ENCODE data around the gene AGAP1. TPM values are rescaled to one million over a fixed set of nuclear protein-coding genes. Genes with fewer than 3 reads are reported as not detected.

The AGAP1 gene
- total RNA-seq, 1 donor from 2014 or later: 20.4 TPM

- no peak for DNase-seq (ENCODE audit: low spot score)
- no peaks in the 10 kb centered on the region for H3K9me3 ChIP-seq (ENCODE audit: low read depth)
- Mint-ChIP-seq H3K9me3 (no peaks in the 10 kb centered on the region), H3K4me1 (peaks cover 49% of the 10 kb centered on the region), H3K4me3 (no peak overlapping the region), H3K27ac (no peak overlapping the region), H3K36me3 (peaks cover 2% of the 10 kb centered on the region), H3K27me3 (ENCODE audit: insufficient read depth, low read depth) (peaks cover 7% of the 10 kb centered on the region)
- H3K79me2 ChIP-seq (ENCODE audit: low read depth): no peaks in the 10 kb centered on the region
- no peak overlapping the region for H3K4me3 ChIP-seq
- peaks cover 32% of the 10 kb centered on the region for H4K20me1 ChIP-seq (ENCODE audit: low read depth)
- no peaks in the 10 kb centered on the region for H3F3A ChIP-seq (ENCODE audit: low read depth)
- TF ChIP-seq CTCF (IDR thresholded peaks at IDR 0.05) (no peak), EZH2 (IDR thresholded peaks at IDR 0.05) (no peak)
- no peaks in the 10 kb centered on the region for H3K27me3 ChIP-seq
- no peak overlapping the region for H3K4me2 ChIP-seq
- no peak overlapping the region for H3K27ac ChIP-seq
- H3K36me3 ChIP-seq: no peaks in the 10 kb centered on the region
- H3K4me1 ChIP-seq: peaks cover 10% of the 10 kb centered on the region
- no peak overlapping the region for H2AFZ ChIP-seq (replicated peaks)
- no peak overlapping the region for H3K9ac ChIP-seq
These were observed 610.1 kb downstream of the AGAP1 start for GRCh38 chr2:236103981-236104380.

GRCh38 chr2:236105955-236106607 lies 612.2 kb downstream of the AGAP1 start:
- H3K4me1 Mint-ChIP-seq: peaks cover 50% of the 10 kb centered on the region

GRCh38 chr2:236106761-236107160 lies 612.9 kb downstream of the AGAP1 start:
- Histone ChIP-seq H3K9ac (no peak overlapping the region), H3K79me2 (ENCODE audit: low read depth) (no peaks in the 10 kb centered on the region), H2AFZ (replicated peaks) (no peak overlapping the region), H3K27me3 (no peaks in the 10 kb centered on the region), H3K36me3 (no peaks in the 10 kb centered on the region), H3K27ac (no peak overlapping the region), H3F3A (ENCODE audit: low read depth) (no peaks in the 10 kb centered on the region), H3K4me3 (no peak overlapping the region), H4K20me1 (ENCODE audit: low read depth) (peaks cover 36% of the 10 kb centered on the region), H3K4me2 (no peak overlapping the region), H3K9me3 (ENCODE audit: low read depth) (no peaks in the 10 kb centered on the region), H3K4me1 (peaks cover 10% of the 10 kb centered on the region)
- no peak overlapping the region for H3K4me3 Mint-ChIP-seq
- H3K27me3 Mint-ChIP-seq (ENCODE audit: insufficient read depth, low read depth): peaks cover 7% of the 10 kb centered on the region
- H3K36me3 Mint-ChIP-seq: peaks cover 7% of the 10 kb centered on the region
- H3K9me3 Mint-ChIP-seq: no peaks in the 10 kb centered on the region
- no peak overlapping the region for H3K27ac Mint-ChIP-seq
- no peak for TF ChIP-seq CTCF (IDR thresholded peaks at IDR 0.05)
- TF ChIP-seq EZH2 (IDR thresholded peaks at IDR 0.05): no peak
- TF ChIP-seq EZH2phosphoT487 (IDR thresholded peaks at IDR 0.05): no peak
- no peak for DNase-seq (ENCODE audit: low spot score)
- H3K4me1 Mint-ChIP-seq: peaks cover 45% of the 10 kb centered on the region

More at GRCh38 chr2:236105955-236106607, 612.2 kb downstream of the AGAP1 start:
- H3K27me3 ChIP-seq: no peaks in the 10 kb centered on the region
- no peak overlapping the region for H2AFZ ChIP-seq (replicated peaks)
- no peaks in the 10 kb centered on the region for H3K36me3 ChIP-seq
- no peak overlapping the region for H3K4me3 Mint-ChIP-seq
- H3K9me3 ChIP-seq (ENCODE audit: low read depth): no peaks in the 10 kb centered on the region
- H3K79me2 ChIP-seq (ENCODE audit: low read depth): no peaks in the 10 kb centered on the region
- peaks cover 7% of the 10 kb centered on the region for H3K36me3 Mint-ChIP-seq
- H3F3A ChIP-seq (ENCODE audit: low read depth): no peaks in the 10 kb centered on the region
- H3K4me3 ChIP-seq: no peak overlapping the region
- H3K4me2 ChIP-seq: no peak overlapping the region
- no peaks in the 10 kb centered on the region for H3K9me3 Mint-ChIP-seq
- H4K20me1 ChIP-seq (ENCODE audit: low read depth): peaks cover 36% of the 10 kb centered on the region
- H3K4me1 ChIP-seq: peaks cover 10% of the 10 kb centered on the region
- no peak overlapping the region for H3K27ac Mint-ChIP-seq
- DNase-seq (ENCODE audit: low spot score): no peak
- H3K27ac ChIP-seq: no peak overlapping the region
- no peak for TF ChIP-seq EZH2 (IDR thresholded peaks at IDR 0.05)
- TF ChIP-seq CTCF (IDR thresholded peaks at IDR 0.05): no peak
- H3K27me3 Mint-ChIP-seq (ENCODE audit: insufficient read depth, low read depth): peaks cover 7% of the 10 kb centered on the region
- H3K9ac ChIP-seq: no peak overlapping the region

All from neural progenitor cell (in vitro differentiated cells).